Measurements from ENCODE around the gene ADAM22.

GRCh38 chr7:88140947-88141346 is 206.9 kb downstream of the ADAM22 start:
- no peak for TF ChIP-seq CTCF (IDR thresholded peaks at IDR 0.05; ENCODE audit: poor library complexity, severe bottlenecking)
- TF ChIP-seq, protein P1, sequence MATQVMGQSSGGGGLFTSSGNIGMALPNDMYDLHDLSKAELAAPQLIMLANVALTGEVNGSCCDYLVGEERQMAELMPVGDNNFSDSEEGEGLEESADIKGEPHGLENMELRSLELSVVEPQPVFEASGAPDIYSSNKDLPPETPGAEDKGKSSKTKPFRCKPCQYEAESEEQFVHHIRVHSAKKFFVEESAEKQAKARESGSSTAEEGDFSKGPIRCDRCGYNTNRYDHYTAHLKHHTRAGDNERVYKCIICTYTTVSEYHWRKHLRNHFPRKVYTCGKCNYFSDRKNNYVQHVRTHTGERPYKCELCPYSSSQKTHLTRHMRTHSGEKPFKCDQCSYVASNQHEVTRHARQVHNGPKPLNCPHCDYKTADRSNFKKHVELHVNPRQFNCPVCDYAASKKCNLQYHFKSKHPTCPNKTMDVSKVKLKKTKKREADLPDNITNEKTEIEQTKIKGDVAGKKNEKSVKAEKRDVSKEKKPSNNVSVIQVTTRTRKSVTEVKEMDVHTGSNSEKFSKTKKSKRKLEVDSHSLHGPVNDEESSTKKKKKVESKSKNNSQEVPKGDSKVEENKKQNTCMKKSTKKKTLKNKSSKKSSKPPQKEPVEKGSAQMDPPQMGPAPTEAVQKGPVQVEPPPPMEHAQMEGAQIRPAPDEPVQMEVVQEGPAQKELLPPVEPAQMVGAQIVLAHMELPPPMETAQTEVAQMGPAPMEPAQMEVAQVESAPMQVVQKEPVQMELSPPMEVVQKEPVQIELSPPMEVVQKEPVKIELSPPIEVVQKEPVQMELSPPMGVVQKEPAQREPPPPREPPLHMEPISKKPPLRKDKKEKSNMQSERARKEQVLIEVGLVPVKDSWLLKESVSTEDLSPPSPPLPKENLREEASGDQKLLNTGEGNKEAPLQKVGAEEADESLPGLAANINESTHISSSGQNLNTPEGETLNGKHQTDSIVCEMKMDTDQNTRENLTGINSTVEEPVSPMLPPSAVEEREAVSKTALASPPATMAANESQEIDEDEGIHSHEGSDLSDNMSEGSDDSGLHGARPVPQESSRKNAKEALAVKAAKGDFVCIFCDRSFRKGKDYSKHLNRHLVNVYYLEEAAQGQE (IDR thresholded peaks at IDR 0.05; ENCODE audit: borderline replicate concordance): no peak
- TF ChIP-seq RAD21 (conservative IDR thresholded peaks at IDR 0.05): no peak
